Vagina (tissue), 2 donors: Measurements from ENCODE around the gene TBCD.

Experiments used
- CTCF ChIP-seq, 3 experiments: fragments of 450-650 bp in 2 of 3; fragments of 200-600 bp in 1 of 3; sonication (generic) in 1 of 3; IDR thresholded peaks; one replicate each; pipeline ENCODE4 v1.5.1; 2017 to 2019; ENCODE audit warnings: antibody characterized with exemption in 3 of 3, mild to moderate bottlenecking in 2 of 3, moderate library complexity in 2 of 3
- POLR2AphosphoS5 ChIP-seq, 2 donors: sonication (generic); formaldehyde crosslinking; IDR thresholded peaks; one replicate each; pipeline ENCODE4 v1.9.0; 2017; ENCODE audit warnings: antibody characterized with exemption in 2 of 2, mild to moderate bottlenecking in 2 of 2, low read depth in 1 of 2; ENCODE audit not compliant: insufficient read depth in 1 of 2

GRCh38 chr17:82750241-82750908, 1.5 kb upstream of the TBCD start:
- TF ChIP-seq CTCF (IDR thresholded peaks at IDR 0.05) (no peak), POLR2AphosphoS5 (IDR thresholded peaks at IDR 0.05; ENCODE audit: insufficient read depth in 1 of 2, low read depth in 1 of 2) (no peak)
